Central memory CD8-positive, alpha-beta T cell (primary cell): ENCODE measurements around the gene MACROD1.

Experiments used
- ATAC-seq: fragments of 150-1000 bp; cut with Tn5 transposase; replicated peaks from 2 replicates; pipeline ENCODE4 v1.10.0; 2022; ENCODE audit warnings: mild to moderate bottlenecking, moderate FRiP score, moderate number of reproducible peaks; ENCODE audit not compliant: poor library complexity, severe bottlenecking; ENCODE audit errors: extremely low read depth
- DNase-seq, 2 donors: peaks; one replicate each; pipeline ENCODE4 v3.0.0; 2021; ENCODE audit warnings: low spot score in 2 of 2
- H3K27ac Mint-ChIP-seq: one replicate; pipeline ENCODE4 v1.8.0; 2022; ENCODE audit warnings: low read depth, mild to moderate bottlenecking, moderate library complexity, mixed read lengths
- H3K27me3 Mint-ChIP-seq: one replicate; pipeline ENCODE4 v1.8.0; 2022; ENCODE audit warnings: mixed read lengths
- H3K36me3 Mint-ChIP-seq: one replicate; pipeline ENCODE4 v1.8.0; 2022; ENCODE audit warnings: mild to moderate bottlenecking, moderate library complexity, mixed read lengths; ENCODE audit not compliant: insufficient read depth
- H3K4me1 Mint-ChIP-seq: one replicate; pipeline ENCODE4 v1.8.0; 2022; ENCODE audit warnings: mixed read lengths
- H3K4me3 Mint-ChIP-seq: one replicate; pipeline ENCODE4 v1.8.0; 2022; ENCODE audit warnings: mild to moderate bottlenecking, moderate library complexity, mixed read lengths
- H3K9me3 Mint-ChIP-seq: one replicate; pipeline ENCODE4 v1.8.0; 2022; ENCODE audit warnings: mixed read lengths

Gene MACROD1

DNA sequence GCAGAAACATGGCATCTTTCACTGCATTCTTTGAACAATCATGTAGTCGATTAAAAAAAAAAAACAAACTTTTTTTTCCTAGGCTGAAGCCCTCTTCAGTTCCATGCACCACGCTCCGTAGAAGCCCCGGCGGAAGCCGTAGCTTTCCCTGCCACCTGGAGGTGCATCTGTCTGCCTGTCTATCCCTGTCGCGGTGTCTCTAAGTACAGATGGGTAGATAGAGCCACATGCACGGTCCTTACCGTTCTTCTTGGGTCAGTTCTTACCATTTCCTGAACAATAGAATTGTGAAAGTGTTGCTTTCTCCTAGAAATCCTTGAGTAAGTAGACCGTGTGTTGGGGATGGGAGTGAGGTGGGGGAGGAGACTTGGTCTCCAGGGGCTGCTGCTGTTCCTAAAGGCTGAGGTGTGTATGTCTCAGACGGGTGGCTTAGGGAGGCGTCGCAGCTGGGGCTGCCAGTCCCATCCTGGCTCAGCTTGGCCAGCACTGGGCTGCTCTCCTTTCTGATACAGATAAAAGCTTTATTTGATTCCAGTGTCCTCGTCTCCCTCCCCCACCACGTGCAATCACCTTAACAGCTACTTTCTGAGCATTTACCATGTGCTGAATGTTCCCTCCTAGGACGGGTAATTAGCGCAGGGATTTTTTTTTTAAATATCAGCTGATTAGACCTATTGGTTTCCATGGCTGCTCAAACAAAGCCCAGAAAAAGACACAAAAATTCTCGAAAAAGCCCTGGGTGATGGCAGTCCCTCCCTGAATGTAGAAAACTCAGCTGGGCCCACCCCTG, 46.8 kb downstream of the MACROD1 start:
- ATAC-seq (no peak), DNase-seq (no peak)
- no peak overlapping the region for H3K4me3 Mint-ChIP-seq

DNA sequence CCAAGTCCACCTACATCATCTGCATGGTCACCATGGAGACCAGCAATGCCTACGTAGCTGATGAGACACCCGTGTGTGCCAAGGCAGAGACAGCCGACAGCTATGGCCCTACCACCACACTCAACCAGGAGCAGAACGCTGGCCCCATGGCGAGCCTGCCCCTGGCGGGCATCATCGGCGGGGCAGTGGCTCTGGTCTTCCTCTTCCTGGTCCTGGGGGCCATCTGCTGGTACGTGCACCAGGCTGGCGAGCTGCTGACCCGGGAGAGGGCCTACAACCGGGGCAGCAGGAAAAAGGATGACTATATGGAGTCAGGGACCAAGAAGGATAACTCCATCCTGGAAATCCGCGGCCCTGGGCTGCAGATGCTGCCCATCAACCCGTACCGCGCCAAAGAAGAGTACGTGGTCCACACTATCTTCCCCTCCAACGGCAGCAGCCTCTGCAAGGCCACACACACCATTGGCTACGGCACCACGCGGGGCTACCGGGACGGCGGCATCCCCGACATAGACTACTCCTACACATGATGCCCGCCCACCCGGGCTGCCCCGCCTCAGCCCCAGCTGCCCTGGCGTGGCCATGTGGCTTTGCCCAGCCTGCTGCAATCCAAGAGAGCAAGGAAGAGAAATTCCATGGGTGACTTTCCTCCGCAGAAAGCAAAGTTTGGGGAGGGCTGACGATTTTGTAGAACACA, 48.0 kb downstream of the MACROD1 start:
- Mint-ChIP-seq H3K4me3 (no peak overlapping the region), H3K27ac (no peak overlapping the region), H3K36me3 (no peaks in the 10 kb centered on the region), H3K4me1 (no peaks in the 10 kb centered on the region), H3K9me3 (no peaks in the 10 kb centered on the region), H3K27me3 (no peaks in the 10 kb centered on the region)
- DNase-seq (no peak), ATAC-seq (no peak)

More for the DNA sequence above, 46.8 kb downstream of the MACROD1 start:
- Mint-ChIP-seq H3K9me3 (no peaks in the 10 kb centered on the region), H3K27me3 (no peaks in the 10 kb centered on the region), H3K36me3 (no peaks in the 10 kb centered on the region), H3K27ac (no peak overlapping the region), H3K4me1 (no peaks in the 10 kb centered on the region)

DNA sequence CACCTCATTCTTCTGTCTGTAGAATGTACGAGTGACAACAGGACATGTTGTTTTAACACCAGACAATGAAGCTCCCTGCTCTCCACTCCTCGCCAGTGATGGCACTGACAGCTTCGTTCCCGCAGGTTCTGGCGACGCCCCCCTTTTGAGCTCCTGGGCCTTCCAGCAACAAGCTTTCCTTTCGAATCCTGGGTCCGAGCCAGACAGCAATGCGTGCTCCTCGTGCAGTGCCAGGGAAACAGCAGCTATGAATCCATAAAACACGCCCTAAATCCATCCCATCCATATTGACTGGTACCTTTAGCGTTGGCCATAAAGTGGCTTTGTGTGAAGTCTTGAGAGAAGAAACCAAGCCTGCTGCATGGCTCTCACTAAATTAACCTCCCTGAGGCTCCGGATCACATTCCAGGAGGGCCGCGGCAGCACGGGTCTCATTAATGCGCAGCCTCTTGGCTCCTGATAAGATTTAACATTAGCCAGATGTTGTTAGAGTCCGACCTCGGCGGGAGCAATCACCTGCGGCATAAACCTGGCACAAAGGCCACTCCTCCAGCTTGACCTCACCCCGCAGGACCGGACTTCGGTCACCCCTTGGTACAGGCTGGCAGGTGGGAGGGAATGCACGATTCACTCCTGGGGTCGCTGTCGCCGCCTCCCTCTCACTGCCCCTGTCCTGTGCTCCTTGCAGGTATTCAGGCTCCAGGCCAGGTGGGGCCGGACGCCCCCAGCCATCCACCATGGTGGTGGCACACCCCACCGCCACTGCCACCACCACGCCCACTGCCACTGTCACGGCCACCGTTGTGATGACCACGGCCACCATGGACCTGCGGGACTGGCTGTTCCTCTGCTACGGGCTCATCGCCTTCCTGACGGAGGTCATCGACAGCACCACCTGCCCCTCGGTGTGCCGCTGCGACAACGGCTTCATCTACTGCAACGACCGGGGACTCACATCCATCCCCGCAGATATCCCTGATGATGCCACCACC, 50.1 kb downstream of the MACROD1 start:
- Mint-ChIP-seq H3K27me3 (no peaks in the 10 kb centered on the region), H3K27ac (no peak overlapping the region), H3K4me3 (no peak overlapping the region), H3K4me1 (no peaks in the 10 kb centered on the region), H3K9me3 (no peaks in the 10 kb centered on the region), H3K36me3 (no peaks in the 10 kb centered on the region)
- ATAC-seq (no peak), DNase-seq (no peak)

DNA sequence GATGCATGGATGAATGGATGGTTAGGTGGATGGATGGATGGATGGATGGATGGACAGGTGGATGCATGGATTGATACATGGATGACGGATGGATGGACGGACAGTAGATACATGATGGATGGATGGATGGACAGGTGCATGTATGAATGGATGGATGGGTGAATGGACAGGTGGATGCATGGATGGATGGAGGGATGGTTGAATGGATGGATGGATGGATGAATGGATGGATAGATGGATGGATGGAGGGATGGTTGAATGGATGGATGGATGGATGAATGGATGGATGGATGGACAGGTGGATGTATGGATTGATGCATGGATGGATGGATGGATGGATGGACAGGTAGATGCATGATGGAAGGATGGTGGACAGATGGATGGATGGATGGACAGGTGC, 51.7 kb downstream of the MACROD1 start:
- Mint-ChIP-seq H3K9me3 (no peaks in the 10 kb centered on the region), H3K4me1 (no peaks in the 10 kb centered on the region), H3K4me3 (no peak overlapping the region), H3K36me3 (no peaks in the 10 kb centered on the region), H3K27ac (no peak overlapping the region), H3K27me3 (no peaks in the 10 kb centered on the region)
- no peak for DNase-seq
- ATAC-seq = no peak

DNA sequence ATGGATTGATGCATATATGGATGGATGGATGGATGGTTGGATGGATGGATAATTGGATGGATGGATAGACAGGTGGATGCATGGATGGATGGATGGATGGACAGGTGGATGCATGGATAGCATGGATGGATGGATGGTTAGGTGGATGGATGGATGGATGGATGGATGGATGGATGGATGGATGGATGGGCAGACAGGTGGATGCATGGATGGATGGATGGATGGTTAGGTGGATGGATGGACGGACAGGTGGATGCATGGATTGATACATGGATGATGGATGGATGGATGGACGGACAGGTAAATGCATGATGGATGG, 52.5 kb downstream of the MACROD1 start:
- no peak for DNase-seq
- Mint-ChIP-seq H3K4me3 (no peak overlapping the region), H3K27ac (no peak overlapping the region), H3K9me3 (no peaks in the 10 kb centered on the region), H3K27me3 (no peaks in the 10 kb centered on the region), H3K36me3 (no peaks in the 10 kb centered on the region), H3K4me1 (no peaks in the 10 kb centered on the region)
- no peak for ATAC-seq

DNA sequence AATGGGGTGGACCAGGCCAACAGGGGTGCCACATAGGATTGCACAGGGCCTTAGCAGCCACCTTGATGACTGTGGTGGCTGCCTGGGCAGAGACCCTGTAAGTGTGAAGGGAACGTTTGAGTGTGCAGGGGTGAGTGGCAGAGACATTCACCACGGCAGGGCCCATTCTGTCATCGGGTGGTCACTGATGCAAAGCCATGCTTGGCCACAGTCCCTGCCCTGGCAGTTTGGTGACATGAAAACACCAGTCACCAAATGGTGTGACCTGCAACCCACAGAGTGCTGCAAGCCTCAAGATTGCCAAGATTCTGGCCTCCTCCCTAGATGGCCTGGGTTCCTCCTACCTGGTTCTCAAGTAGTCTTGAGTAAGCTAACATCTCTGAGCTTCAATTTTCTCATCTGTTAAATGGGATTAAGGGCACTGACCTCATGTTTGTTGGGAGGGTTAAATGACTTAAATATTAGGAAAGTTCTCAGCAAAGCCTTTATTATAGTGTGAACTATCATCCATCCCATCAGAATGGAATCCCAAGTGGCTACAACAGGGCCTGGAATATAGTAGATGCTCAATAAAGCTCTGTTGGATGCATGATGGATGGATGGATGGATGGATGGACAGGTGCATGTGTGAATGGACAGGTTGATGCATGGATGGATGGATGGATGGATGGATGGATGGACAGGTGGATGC, 53.0 kb downstream of the MACROD1 start:
- H3K27me3 Mint-ChIP-seq = no peaks in the 10 kb centered on the region
- no peak overlapping the region for H3K4me3 Mint-ChIP-seq
- H3K4me1 Mint-ChIP-seq = no peaks in the 10 kb centered on the region
- ATAC-seq (no peak), DNase-seq (no peak)
- H3K36me3 Mint-ChIP-seq = no peaks in the 10 kb centered on the region
- no peaks in the 10 kb centered on the region for H3K9me3 Mint-ChIP-seq
- H3K27ac Mint-ChIP-seq = no peak overlapping the region

DNA sequence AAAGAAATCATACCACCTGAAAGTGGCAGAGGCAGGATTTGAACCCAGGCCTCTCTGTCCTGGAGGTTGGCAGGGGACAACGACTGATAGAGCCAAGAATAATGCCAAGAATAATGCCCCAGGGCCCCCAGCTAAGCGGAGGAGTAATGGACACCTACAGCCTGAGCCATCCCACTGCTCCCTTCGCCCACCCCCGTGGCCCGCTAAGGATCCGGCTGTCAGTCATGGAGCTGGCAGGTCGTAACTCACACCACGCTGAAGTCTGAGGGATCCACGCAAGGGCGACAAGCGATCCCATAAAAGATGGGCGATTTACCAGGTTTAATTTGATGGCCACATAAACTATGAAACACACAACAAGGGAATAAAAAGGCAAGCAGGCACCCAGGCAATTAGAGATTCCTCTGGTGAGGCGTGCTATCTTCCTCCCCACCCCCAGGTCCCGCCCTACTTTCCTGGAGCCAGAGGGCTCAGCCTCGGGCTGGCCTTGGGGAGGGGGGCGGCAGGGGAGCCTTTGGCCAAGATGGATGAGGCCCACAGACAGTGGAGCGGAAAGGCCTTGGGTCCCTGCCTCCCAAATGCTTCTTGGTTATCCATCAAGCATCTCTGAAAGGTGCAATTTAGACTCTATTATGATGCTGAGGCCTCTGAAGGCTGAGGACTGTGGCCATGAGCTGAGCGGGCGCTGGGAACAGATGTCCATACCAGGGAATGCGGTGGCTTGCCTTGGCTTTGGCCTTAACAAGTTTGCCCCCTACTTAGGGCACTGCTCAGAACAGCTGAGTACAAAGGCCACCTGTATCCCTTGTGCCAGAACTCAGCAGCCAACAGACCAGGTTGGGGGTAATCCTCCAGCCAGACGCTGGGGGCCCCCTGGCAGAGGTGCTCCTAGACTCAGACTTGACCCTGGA, 55.2 kb downstream of the MACROD1 start:
- DNase-seq = no peak
- Mint-ChIP-seq H3K27me3 (no peaks in the 10 kb centered on the region), H3K9me3 (no peaks in the 10 kb centered on the region)

DNA sequence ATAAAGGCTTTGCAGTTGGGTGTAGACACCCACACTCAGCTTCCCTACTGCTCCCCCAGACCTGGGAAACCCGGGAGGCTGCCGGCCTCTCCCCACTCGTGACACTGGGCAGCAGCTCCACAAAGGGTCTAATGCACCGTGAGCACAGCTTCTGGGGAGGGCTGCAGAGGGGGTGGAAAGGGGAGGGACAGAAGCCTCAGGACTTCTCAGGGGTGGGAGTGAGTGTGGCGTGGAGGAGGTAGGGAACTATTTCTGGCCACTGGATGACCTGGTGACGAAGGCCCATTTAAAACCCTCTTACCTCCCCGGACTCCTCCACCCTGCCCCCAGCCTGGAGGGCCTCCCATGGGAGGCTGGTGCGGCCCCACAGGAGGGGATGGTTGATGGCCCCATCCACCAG, 56.6 kb downstream of the MACROD1 start:
- H3K4me3 Mint-ChIP-seq = no peak overlapping the region
- DNase-seq (no peak), ATAC-seq (no peak)
- H3K27me3 Mint-ChIP-seq = no peaks in the 10 kb centered on the region
- H3K36me3 Mint-ChIP-seq = no peaks in the 10 kb centered on the region
- H3K27ac Mint-ChIP-seq = no peak overlapping the region
- H3K4me1 Mint-ChIP-seq = no peaks in the 10 kb centered on the region
- H3K9me3 Mint-ChIP-seq = no peaks in the 10 kb centered on the region

More for the DNA sequence above, 55.2 kb downstream of the MACROD1 start:
- ATAC-seq = no peak
- Mint-ChIP-seq H3K36me3 (no peaks in the 10 kb centered on the region), H3K4me1 (no peaks in the 10 kb centered on the region), H3K4me3 (no peak overlapping the region), H3K27ac (no peak overlapping the region)

DNA sequence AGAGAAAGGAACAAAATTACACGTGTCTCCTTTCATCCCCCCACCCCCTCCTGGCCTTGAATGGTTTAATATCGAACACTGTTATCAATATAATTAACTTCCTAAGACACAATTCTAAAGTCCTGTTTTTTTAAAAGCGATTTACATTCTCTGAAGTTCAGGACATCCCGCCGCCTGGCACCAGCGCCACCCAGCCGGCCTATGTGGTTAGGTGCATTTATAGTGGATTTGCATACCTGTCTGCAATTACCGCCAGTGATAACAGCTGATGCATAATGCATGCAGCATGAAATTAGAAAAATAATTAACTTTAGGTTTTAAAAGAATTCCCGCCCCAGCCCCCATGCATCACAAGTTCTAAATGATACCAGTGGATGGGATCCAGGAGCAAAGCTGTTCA, 58.6 kb downstream of the MACROD1 start:
- Mint-ChIP-seq H3K27me3 (no peaks in the 10 kb centered on the region), H3K27ac (no peak overlapping the region), H3K4me1 (no peaks in the 10 kb centered on the region), H3K4me3 (no peak overlapping the region), H3K36me3 (no peaks in the 10 kb centered on the region), H3K9me3 (no peaks in the 10 kb centered on the region)
- DNase-seq (no peak), ATAC-seq (no peak)

DNA sequence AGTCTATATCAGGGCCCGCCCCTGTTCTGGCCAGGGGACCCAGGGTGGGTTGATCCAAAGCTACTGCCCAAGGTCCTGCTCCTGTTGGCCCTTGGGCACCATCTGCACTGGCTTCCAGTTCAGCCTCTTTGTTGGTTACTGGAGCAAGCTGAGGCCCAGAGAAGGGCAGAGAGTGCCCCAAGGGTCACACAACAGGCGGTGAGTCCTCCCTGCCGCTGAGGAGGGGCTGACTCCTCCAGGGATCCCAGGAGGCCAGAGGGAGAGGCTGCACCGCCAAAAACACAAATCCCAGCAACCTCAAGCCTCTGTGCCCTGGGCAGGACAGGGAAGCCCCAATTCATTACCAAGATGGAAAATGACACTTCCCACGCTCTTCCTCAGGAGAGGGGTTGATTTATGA, 61.3 kb downstream of the MACROD1 start:
- H3K4me1 Mint-ChIP-seq = no peaks in the 10 kb centered on the region
- H3K27me3 Mint-ChIP-seq = no peaks in the 10 kb centered on the region
- H3K4me3 Mint-ChIP-seq = no peak overlapping the region
- H3K36me3 Mint-ChIP-seq = no peaks in the 10 kb centered on the region
- no peaks in the 10 kb centered on the region for H3K9me3 Mint-ChIP-seq
- DNase-seq (no peak), ATAC-seq (no peak)
- H3K27ac Mint-ChIP-seq = no peak overlapping the region

DNA sequence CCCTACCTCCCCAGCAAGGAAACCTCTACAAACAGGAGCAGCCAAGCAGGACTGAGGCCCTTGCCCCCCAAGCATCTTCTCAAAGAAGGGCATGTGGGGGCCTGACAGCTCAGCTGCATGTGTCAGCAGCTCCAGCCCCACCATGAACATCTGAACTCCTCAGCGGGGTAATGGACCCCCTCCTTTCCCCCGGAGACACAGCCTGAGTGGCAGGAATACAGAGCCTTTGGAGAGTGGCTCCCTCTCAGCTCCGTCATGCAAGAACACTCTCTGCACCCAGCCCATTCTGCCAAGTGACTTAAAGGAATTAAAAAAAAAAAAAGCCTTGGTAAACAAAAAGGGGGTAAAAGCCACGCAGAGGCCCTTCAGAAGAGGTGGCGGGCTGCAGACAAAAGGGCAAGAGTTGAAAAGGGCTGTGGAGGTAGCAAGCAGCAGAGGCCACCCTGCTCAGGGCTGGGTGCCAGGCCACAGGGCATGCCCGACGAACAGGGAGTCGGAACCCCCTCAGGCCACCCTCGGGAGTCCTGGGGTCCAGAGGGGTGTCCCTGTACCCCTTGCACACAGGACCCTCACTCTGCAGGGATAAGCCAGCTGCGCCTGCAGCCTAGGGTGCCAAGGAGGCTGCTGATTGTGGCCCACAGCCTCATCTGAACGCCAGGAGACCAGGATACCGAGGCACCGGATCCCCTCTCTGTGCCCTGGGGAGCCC, 62.5 kb downstream of the MACROD1 start:
- no peak for DNase-seq
- no peak for ATAC-seq
- Mint-ChIP-seq H3K9me3 (no peaks in the 10 kb centered on the region), H3K27me3 (no peaks in the 10 kb centered on the region), H3K36me3 (no peaks in the 10 kb centered on the region), H3K4me1 (no peaks in the 10 kb centered on the region), H3K27ac (no peak overlapping the region), H3K4me3 (no peak overlapping the region)
